HG03175 (cell line): ENCODE results near the gene NDUFS3.
"Not testable (repeated sequence)": the region's sequence is repeated elsewhere in the genome, so short reads cannot be mapped to it uniquely, and the experiment has no call there.

Experiments
- ATAC-seq: cut with Tn5 transposase; IDR thresholded peaks from one replicate; pipeline ENCODE4 v1.9.1; 2021; ENCODE audit warnings: mild to moderate bottlenecking, moderate library complexity; ENCODE audit not compliant: unreplicated experiment

NDUFS3 gene

GRCh38 chr11:47558695-47559094 lies 20.2 kb upstream of the NDUFS3 start:
- ATAC-seq: no peak

- ATAC-seq: no peak
Measured at GRCh38 chr11:47560426-47560825, 18.4 kb upstream of the NDUFS3 start.

- not testable (repeated sequence) for ATAC-seq
Measured at GRCh38 chr11:47562393-47562792, 16.5 kb upstream of the NDUFS3 start.

- not testable (repeated sequence) for ATAC-seq
Measured at GRCh38 chr11:47564366-47564765, 14.5 kb upstream of the NDUFS3 start.

GRCh38 chr11:47564933-47565339 lies 13.9 kb upstream of the NDUFS3 start:
- peak; percentile 17 for ATAC-seq

- ATAC-seq: peak; percentile 84
Measured at GRCh38 chr11:47565340-47566148, 13.3 kb upstream of the NDUFS3 start, which contains the start of gene PTPMT1. Gene PTPMT1, plus strand, starts transcription at chr11:47565599. Its CDS starts 24 bp downstream, at chr11:47565623.

- peak; percentile 18 for ATAC-seq
Measured at GRCh38 chr11:47566149-47566698, 12.7 kb upstream of the NDUFS3 start.

- ATAC-seq: no peak
Measured at GRCh38 chr11:47569646-47570045, 9.2 kb upstream of the NDUFS3 start.

- ATAC-seq: no peak
Measured at GRCh38 chr11:47570651-47571356, 8.1 kb upstream of the NDUFS3 start.

GRCh38 chr11:47571357-47571729 lies 7.5 kb upstream of the NDUFS3 start:
- ATAC-seq: no peak

- ATAC-seq: no peak
Measured at GRCh38 chr11:47571895-47572294, 7.0 kb upstream of the NDUFS3 start.

- ATAC-seq: no peak
Measured at GRCh38 chr11:47572715-47573255, 6.1 kb upstream of the NDUFS3 start.

GRCh38 chr11:47573321-47573720 lies 5.6 kb upstream of the NDUFS3 start:
- no peak for ATAC-seq

GRCh38 chr11:47577460-47578041 lies 1.3 kb upstream of the NDUFS3 start:
- ATAC-seq: no peak

GRCh38 chr11:47583844-47584243 lies 5.0 kb downstream of the NDUFS3 start:
- ATAC-seq: no peak

GRCh38 chr11:47586098-47586855 lies 7.4 kb downstream of the NDUFS3 start, which contains the start of gene FAM180B:
Gene FAM180B, plus strand, starts transcription at chr11:47586678. Its CDS starts 91 bp downstream, at chr11:47586769.
- no peak for ATAC-seq

- no peak for ATAC-seq
Measured at GRCh38 chr11:47587039-47587716, 8.3 kb downstream of the NDUFS3 start.

- no peak for ATAC-seq
Measured at GRCh38 chr11:47587723-47588326, 9.0 kb downstream of the NDUFS3 start.

GRCh38 chr11:47589118-47589517 lies 10.2 kb downstream of the NDUFS3 start:
- no peak for ATAC-seq
